Measurements from ENCODE around the gene CCR3.

CCR3 gene

GRCh38 chr3:46238386-46238785, 3.9 kb upstream of the CCR3 start:
- no peak for DNase-seq
- H3K36me3 ChIP-seq, result no peaks in the 10 kb centered on the region
- H3K27me3 ChIP-seq, result no peaks in the 10 kb centered on the region
- H3K4me1 ChIP-seq, result no peaks in the 10 kb centered on the region
- H3K4me3 ChIP-seq (ENCODE audit: low read depth, low read length), result no peak overlapping the region
- H3K9me3 ChIP-seq, result no peaks in the 10 kb centered on the region
- no peak for TF ChIP-seq CTCF (IDR thresholded peaks at IDR 0.05; ENCODE audit: low read depth, low read length)

- Histone ChIP-seq H3K9me3 (no peaks in the 10 kb centered on the region), H3K36me3 (no peaks in the 10 kb centered on the region), H3K4me1 (no peaks in the 10 kb centered on the region), H3K27me3 (no peaks in the 10 kb centered on the region), H3K4me3 (ENCODE audit: low read depth, low read length) (no peak overlapping the region)
- no peak for DNase-seq
- TF ChIP-seq CTCF (IDR thresholded peaks at IDR 0.05; ENCODE audit: low read depth, low read length), result no peak
These were observed 2.8 kb upstream of the CCR3 start for GRCh38 chr3:46239301-46239938.

GRCh38 chr3:46239952-46240351, 2.3 kb upstream of the CCR3 start:
- H3K4me3 ChIP-seq (ENCODE audit: low read depth, low read length), result no peak overlapping the region
- no peaks in the 10 kb centered on the region for H3K36me3 ChIP-seq
- no peaks in the 10 kb centered on the region for H3K27me3 ChIP-seq
- TF ChIP-seq CTCF (IDR thresholded peaks at IDR 0.05; ENCODE audit: low read depth, low read length), result no peak
- H3K9me3 ChIP-seq, result no peaks in the 10 kb centered on the region
- DNase-seq, result no peak
- H3K4me1 ChIP-seq, result no peaks in the 10 kb centered on the region

- Histone ChIP-seq H3K4me1 (no peaks in the 10 kb centered on the region), H3K36me3 (no peaks in the 10 kb centered on the region), H3K4me3 (ENCODE audit: low read depth, low read length) (no peak overlapping the region), H3K9me3 (no peaks in the 10 kb centered on the region), H3K27me3 (no peaks in the 10 kb centered on the region)
- no peak for TF ChIP-seq CTCF (IDR thresholded peaks at IDR 0.05; ENCODE audit: low read depth, low read length)
- DNase-seq, result no peak
These were observed 1.3 kb downstream of the CCR3 start for GRCh38 chr3:46243560-46243959.

- no peaks in the 10 kb centered on the region for H3K27me3 ChIP-seq
- H3K4me1 ChIP-seq, result no peaks in the 10 kb centered on the region
- TF ChIP-seq CTCF (IDR thresholded peaks at IDR 0.05; ENCODE audit: low read depth, low read length), result no peak
- no peaks in the 10 kb centered on the region for H3K9me3 ChIP-seq
- no peak overlapping the region for H3K4me3 ChIP-seq (ENCODE audit: low read depth, low read length)
- H3K36me3 ChIP-seq, result no peaks in the 10 kb centered on the region
- no peak for DNase-seq
These were observed 2.9 kb downstream of the CCR3 start for GRCh38 chr3:46245146-46245545.

GRCh38 chr3:46252980-46253379, 10.7 kb downstream of the CCR3 start:
- Histone ChIP-seq H3K4me3 (ENCODE audit: low read depth, low read length) (no peak overlapping the region), H3K4me1 (no peaks in the 10 kb centered on the region), H3K9me3 (no peaks in the 10 kb centered on the region), H3K27me3 (no peaks in the 10 kb centered on the region), H3K36me3 (no peaks in the 10 kb centered on the region)
- TF ChIP-seq CTCF (IDR thresholded peaks at IDR 0.05; ENCODE audit: low read depth, low read length), result no peak
- DNase-seq, result no peak
